Measurements from ENCODE around the gene FAF2. TPM values are rescaled to one million over a fixed set of nuclear protein-coding genes. Genes with fewer than 3 reads are reported as not detected.
A peak's percentile ranks its signal among the peaks of the same experiment; 100 is the strongest.

Gene FAF2
- total and polyA plus RNA-seq, 3 donors from 2014 or later: 53.9 to 57.6 (median 55.0) TPM

DNA sequence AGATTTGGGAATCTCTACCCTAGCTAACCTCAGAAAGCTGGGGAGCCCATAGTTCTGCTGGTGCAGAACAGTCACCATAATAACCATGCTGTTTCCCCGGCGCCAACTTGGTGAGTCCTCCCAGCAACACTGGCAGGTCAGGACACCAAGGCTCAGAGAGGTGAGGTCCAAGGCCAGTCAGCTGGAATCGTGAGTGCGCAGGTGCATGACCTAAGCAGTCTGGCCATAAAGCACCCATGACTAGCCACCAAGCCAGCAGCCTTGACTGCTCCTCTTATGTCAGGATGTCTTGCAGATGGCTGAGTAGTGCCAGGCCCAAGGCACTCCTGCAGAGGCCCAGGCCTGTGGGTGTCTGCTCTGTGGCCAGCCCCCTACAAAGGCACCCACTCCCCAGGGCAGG is 86.5 kb downstream of the FAF2 start:
- H3K9me3 ChIP-seq: no peaks in the 10 kb centered on the region
- no peak overlapping the region for H3K4me3 ChIP-seq
- H3K36me3 ChIP-seq (ENCODE audit: low read depth, missing control alignments): no peaks in the 10 kb centered on the region
- no peaks in the 10 kb centered on the region for H3K27me3 ChIP-seq
- TF ChIP-seq POLR2A (IDR thresholded peaks at IDR 0.05): no peak
- TF ChIP-seq, protein P1, sequence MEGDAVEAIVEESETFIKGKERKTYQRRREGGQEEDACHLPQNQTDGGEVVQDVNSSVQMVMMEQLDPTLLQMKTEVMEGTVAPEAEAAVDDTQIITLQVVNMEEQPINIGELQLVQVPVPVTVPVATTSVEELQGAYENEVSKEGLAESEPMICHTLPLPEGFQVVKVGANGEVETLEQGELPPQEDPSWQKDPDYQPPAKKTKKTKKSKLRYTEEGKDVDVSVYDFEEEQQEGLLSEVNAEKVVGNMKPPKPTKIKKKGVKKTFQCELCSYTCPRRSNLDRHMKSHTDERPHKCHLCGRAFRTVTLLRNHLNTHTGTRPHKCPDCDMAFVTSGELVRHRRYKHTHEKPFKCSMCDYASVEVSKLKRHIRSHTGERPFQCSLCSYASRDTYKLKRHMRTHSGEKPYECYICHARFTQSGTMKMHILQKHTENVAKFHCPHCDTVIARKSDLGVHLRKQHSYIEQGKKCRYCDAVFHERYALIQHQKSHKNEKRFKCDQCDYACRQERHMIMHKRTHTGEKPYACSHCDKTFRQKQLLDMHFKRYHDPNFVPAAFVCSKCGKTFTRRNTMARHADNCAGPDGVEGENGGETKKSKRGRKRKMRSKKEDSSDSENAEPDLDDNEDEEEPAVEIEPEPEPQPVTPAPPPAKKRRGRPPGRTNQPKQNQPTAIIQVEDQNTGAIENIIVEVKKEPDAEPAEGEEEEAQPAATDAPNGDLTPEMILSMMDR (IDR thresholded peaks at IDR 0.05): no peak
- WGBS, 2 donors: 68 to 74% methylated on average over 3 to 4 of the region's 4 CpGs
- H3K27ac ChIP-seq: peak overlapping the region in 1 of 2 donors; percentile 99
- peaks cover 52% of the 10 kb centered on the region for H3K4me1 ChIP-seq
- no peak for DNase-seq
- intact Hi-C loops (cut with DNase I; ENCODE audit: low total_unique reads): loop anchor here (10.0 kb wide), 1 partner anchor 120 kb away; the partner anchor contains the start of gene CLTB

- 41 to 43% methylated on average over 11 of the region's 11 CpGs for WGBS, 2 donors
- intact Hi-C loops (cut with DNase I; ENCODE audit: low total_unique reads): loop anchor here (10.0 kb wide), 1 partner anchor 120 kb away; the partner anchor contains the start of gene CLTB
- H3K4me1 ChIP-seq: peaks cover 52% of the 10 kb centered on the region
- H3K9me3 ChIP-seq: no peaks in the 10 kb centered on the region
- peak; percentile 32 for DNase-seq
- peak overlapping the region; percentile 95 to 99 for H3K27ac ChIP-seq
- H3K4me3 ChIP-seq: peak overlapping the region; percentile 91 to 94
- TF ChIP-seq, protein P1 (IDR thresholded peaks at IDR 0.05): no peak
- TF ChIP-seq POLR2A (IDR thresholded peaks at IDR 0.05): no peak
- H3K36me3 ChIP-seq (ENCODE audit: low read depth, missing control alignments): no peaks in the 10 kb centered on the region
- H3K27me3 ChIP-seq: no peaks in the 10 kb centered on the region
Measured at GRCh38 chr5:176535101-176535663, 87.0 kb downstream of the FAF2 start.

DNA sequence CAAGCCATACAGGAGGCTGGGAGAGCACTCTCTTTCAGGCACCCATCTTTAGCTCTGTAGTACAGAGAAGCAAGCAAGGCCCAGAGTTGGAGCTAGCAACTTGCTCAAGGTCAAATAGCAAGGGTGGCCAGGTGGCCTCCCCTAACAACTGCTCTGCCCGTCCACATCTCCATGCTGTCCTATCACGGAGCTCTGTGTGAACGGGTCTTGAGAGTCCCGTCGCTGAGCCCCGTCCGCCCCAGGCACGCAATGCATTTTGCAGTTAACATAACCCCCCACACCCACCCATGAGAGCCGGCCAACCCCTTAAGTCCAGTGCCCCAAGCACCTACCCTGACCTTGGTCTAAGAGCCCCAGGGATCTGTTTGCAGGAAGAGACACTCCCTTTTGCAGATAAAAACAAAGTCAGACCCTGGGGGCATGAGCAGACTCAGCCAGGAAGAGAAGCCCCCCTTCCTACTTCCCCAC is 87.5 kb downstream of the FAF2 start:
- Histone ChIP-seq H3K27me3 (no peaks in the 10 kb centered on the region), H3K4me1 (peaks cover 48% of the 10 kb centered on the region), H3K36me3 (ENCODE audit: low read depth, missing control alignments) (no peaks in the 10 kb centered on the region), H3K27ac (peak overlapping the region; percentile 95 to 99), H3K9me3 (no peaks in the 10 kb centered on the region), H3K4me3 (peak overlapping the region; percentile 91 to 94)
- WGBS, 2 donors: 0 to 2% methylated on average over 9 of the region's 9 CpGs
- TF ChIP-seq, protein P1 (IDR thresholded peaks at IDR 0.05): no peak
- no peak for TF ChIP-seq POLR2A (IDR thresholded peaks at IDR 0.05)
- DNase-seq: peak; percentile 43
- intact Hi-C loops (cut with DNase I; ENCODE audit: low total_unique reads): loop anchor here (10.0 kb wide), 1 partner anchor 121 kb away; the partner anchor contains the start of gene CLTB

DNA sequence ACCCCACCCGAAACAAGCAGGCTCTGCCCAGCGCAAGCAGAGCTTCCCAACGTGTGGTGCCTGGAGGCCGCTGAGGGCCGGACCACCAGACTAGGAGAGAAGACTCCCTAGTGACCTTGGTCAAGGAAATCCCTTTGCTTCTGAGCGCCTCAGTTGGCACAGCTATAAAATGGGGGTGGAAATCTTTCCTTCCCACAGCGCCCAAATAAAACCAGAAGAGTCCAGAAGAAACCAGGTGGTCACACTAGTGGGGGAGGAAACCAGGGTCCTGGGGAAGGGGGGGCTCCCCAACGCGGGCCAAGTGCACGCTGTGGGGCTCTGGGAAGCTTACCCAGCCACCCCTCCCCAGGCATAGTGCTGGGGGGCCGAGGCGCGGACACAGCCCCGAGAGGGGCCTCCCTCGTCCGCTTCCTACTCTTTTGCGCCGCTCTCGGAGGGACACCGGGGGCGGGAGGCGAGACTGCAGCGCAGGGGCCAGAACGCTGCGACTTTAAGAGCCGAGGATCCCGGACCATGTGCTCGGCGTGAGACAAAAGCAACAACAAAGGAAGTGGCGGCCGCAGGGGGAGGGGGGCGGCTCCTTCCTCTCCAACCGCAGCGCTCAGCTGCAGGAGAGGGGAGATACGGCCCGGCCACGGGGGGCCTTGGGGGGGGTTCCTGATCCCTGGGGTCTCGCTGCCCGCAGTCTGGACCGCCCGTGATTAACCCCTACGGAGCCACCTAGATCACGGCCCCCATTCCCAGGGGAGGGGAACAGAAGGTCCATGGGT is 88.1 kb downstream of the FAF2 start:
- H3K4me1 ChIP-seq: peaks cover 44% of the 10 kb centered on the region
- H3K36me3 ChIP-seq (ENCODE audit: low read depth, missing control alignments): no peaks in the 10 kb centered on the region
- intact Hi-C loops (cut with DNase I; ENCODE audit: low total_unique reads): loop anchor here (10.0 kb wide), 1 partner anchor 122 kb away; the partner anchor contains the start of gene CLTB
- peak; percentile 91 for DNase-seq
- H3K27ac ChIP-seq: peak overlapping the region; percentile 95 to 99
- no peaks in the 10 kb centered on the region for H3K9me3 ChIP-seq
- H3K27me3 ChIP-seq: no peaks in the 10 kb centered on the region
- H3K4me3 ChIP-seq: peak overlapping the region; percentile 91 to 94
- WGBS, 2 donors: 0 to 2% methylated on average over 7 to 39 of the region's 43 CpGs
- TF ChIP-seq, protein P1 (IDR thresholded peaks at IDR 0.05): no peak
- TF ChIP-seq POLR2A (IDR thresholded peaks at IDR 0.05): no peak
